IPS-15b (cell line): ENCODE measurements around the gene RPUSD1.
"Not testable (repeated sequence)": the region's sequence is repeated elsewhere in the genome, so short reads cannot be mapped to it uniquely, and the experiment has no call there.

Source experiments
- H3K27me3 ChIP-seq: one replicate; pipeline ENCODE4 v1.6.1; 2013; ENCODE audit warnings: low read length; ENCODE audit not compliant: control insufficient read depth, insufficient read depth
- H3K36me3 ChIP-seq: one replicate; pipeline ENCODE4 v1.6.1; 2013; ENCODE audit warnings: low read length; ENCODE audit not compliant: control insufficient read depth, insufficient read depth
- H3K4me1 ChIP-seq: one replicate; pipeline ENCODE4 v1.6.1; 2013; ENCODE audit warnings: mild to moderate bottlenecking, low read length; ENCODE audit not compliant: control insufficient read depth, insufficient read depth
- H3K4me3 ChIP-seq: one replicate; pipeline ENCODE4 v1.5.1; 2013; ENCODE audit warnings: low read depth, low read length
- H3K9ac ChIP-seq: one replicate; pipeline ENCODE4 v1.6.1; 2013; ENCODE audit warnings: low read depth, mild to moderate bottlenecking, low read length
- H3K9me3 ChIP-seq: one replicate; pipeline ENCODE4 v1.6.1; 2013; ENCODE audit warnings: mild to moderate bottlenecking, low read length; ENCODE audit not compliant: control insufficient read depth, insufficient read depth

RPUSD1 gene

GRCh38 chr16:759110-759910 lies 28.9 kb downstream of the RPUSD1 start:
- no peak overlapping the region for H3K9ac ChIP-seq
- no peaks in the 10 kb centered on the region for H3K36me3 ChIP-seq
- H3K27me3 ChIP-seq: no peaks in the 10 kb centered on the region
- H3K9me3 ChIP-seq: no peaks in the 10 kb centered on the region
- H3K4me1 ChIP-seq: no peaks in the 10 kb centered on the region
- H3K4me3 ChIP-seq: no peak overlapping the region

GRCh38 chr16:756428-756827 lies 31.8 kb downstream of the RPUSD1 start:
- no peak overlapping the region for H3K4me3 ChIP-seq
- no peak overlapping the region for H3K9ac ChIP-seq
- no peaks in the 10 kb centered on the region for H3K27me3 ChIP-seq
- no peaks in the 10 kb centered on the region for H3K9me3 ChIP-seq
- peaks cover 4% of the 10 kb centered on the region for H3K4me1 ChIP-seq
- no peaks in the 10 kb centered on the region for H3K36me3 ChIP-seq

- Histone ChIP-seq H3K27me3 (no peaks in the 10 kb centered on the region), H3K4me3 (no peak overlapping the region), H3K9me3 (no peaks in the 10 kb centered on the region), H3K4me1 (peaks cover 8% of the 10 kb centered on the region), H3K9ac (no peak overlapping the region), H3K36me3 (no peaks in the 10 kb centered on the region)
Measured at GRCh38 chr16:754656-755055, 33.5 kb downstream of the RPUSD1 start.

GRCh38 chr16:754121-754607 lies 34.0 kb downstream of the RPUSD1 start:
- not testable (repeated sequence) for H3K36me3 ChIP-seq, H3K4me3 ChIP-seq, H3K4me1 ChIP-seq, H3K9me3 ChIP-seq, H3K9ac ChIP-seq, H3K27me3 ChIP-seq

GRCh38 chr16:752007-752312 lies 36.2 kb downstream of the RPUSD1 start:
- Histone ChIP-seq H3K9ac (no peak overlapping the region), H3K9me3 (no peaks in the 10 kb centered on the region), H3K36me3 (no peaks in the 10 kb centered on the region), H3K4me1 (peaks cover 8% of the 10 kb centered on the region), H3K27me3 (no peaks in the 10 kb centered on the region), H3K4me3 (peak overlapping the region; percentile 11)

GRCh38 chr16:751152-752006 lies 36.8 kb downstream of the RPUSD1 start:
- Histone ChIP-seq H3K9ac (no peak overlapping the region), H3K4me3 (peak overlapping the region; percentile 11), H3K9me3 (no peaks in the 10 kb centered on the region), H3K4me1 (peaks cover 8% of the 10 kb centered on the region), H3K36me3 (no peaks in the 10 kb centered on the region), H3K27me3 (no peaks in the 10 kb centered on the region)

GRCh38 chr16:750485-750884 lies 37.7 kb downstream of the RPUSD1 start:
- H3K36me3 ChIP-seq: no peaks in the 10 kb centered on the region
- H3K9ac ChIP-seq: no peak overlapping the region
- H3K4me1 ChIP-seq: peaks cover 8% of the 10 kb centered on the region
- no peaks in the 10 kb centered on the region for H3K9me3 ChIP-seq
- no peaks in the 10 kb centered on the region for H3K27me3 ChIP-seq
- H3K4me3 ChIP-seq: no peak overlapping the region

- peaks cover 8% of the 10 kb centered on the region for H3K4me1 ChIP-seq
- H3K9me3 ChIP-seq: no peaks in the 10 kb centered on the region
- no peaks in the 10 kb centered on the region for H3K27me3 ChIP-seq
- H3K9ac ChIP-seq: no peak overlapping the region
- H3K36me3 ChIP-seq: no peaks in the 10 kb centered on the region
- no peak overlapping the region for H3K4me3 ChIP-seq
Measured at GRCh38 chr16:749010-749409, 39.2 kb downstream of the RPUSD1 start.

- no peaks in the 10 kb centered on the region for H3K36me3 ChIP-seq
- no peaks in the 10 kb centered on the region for H3K9me3 ChIP-seq
- peaks cover 8% of the 10 kb centered on the region for H3K4me1 ChIP-seq
Measured at GRCh38 chr16:747978-748746, 40.0 kb downstream of the RPUSD1 start.

GRCh38 chr16:746637-747036 lies 41.5 kb downstream of the RPUSD1 start:
- Histone ChIP-seq H3K27me3 (no peaks in the 10 kb centered on the region), H3K4me3 (no peak overlapping the region), H3K4me1 (peaks cover 5% of the 10 kb centered on the region), H3K36me3 (no peaks in the 10 kb centered on the region), H3K9me3 (no peaks in the 10 kb centered on the region), H3K9ac (no peak overlapping the region)

More at GRCh38 chr16:747978-748746, 40.0 kb downstream of the RPUSD1 start:
- H3K4me3 ChIP-seq: no peak overlapping the region
- H3K9ac ChIP-seq: no peak overlapping the region
- H3K27me3 ChIP-seq: no peaks in the 10 kb centered on the region

- Histone ChIP-seq H3K9me3 (no peaks in the 10 kb centered on the region), H3K4me3 (no peak overlapping the region), H3K36me3 (no peaks in the 10 kb centered on the region), H3K27me3 (no peaks in the 10 kb centered on the region), H3K9ac (no peak overlapping the region), H3K4me1 (no peaks in the 10 kb centered on the region)
Measured at GRCh38 chr16:745739-746138, 42.4 kb downstream of the RPUSD1 start.
